ENCODE results near the gene SOX18.

SOX18 gene

GRCh38 chr20:64025826-64026412, 23.5 kb downstream of the SOX18 start:
- H3K36me3 ChIP-seq = peaks cover 89% of the 10 kb centered on the region
- no peaks in the 10 kb centered on the region for H3K9me3 ChIP-seq
- TF ChIP-seq, protein P1, sequence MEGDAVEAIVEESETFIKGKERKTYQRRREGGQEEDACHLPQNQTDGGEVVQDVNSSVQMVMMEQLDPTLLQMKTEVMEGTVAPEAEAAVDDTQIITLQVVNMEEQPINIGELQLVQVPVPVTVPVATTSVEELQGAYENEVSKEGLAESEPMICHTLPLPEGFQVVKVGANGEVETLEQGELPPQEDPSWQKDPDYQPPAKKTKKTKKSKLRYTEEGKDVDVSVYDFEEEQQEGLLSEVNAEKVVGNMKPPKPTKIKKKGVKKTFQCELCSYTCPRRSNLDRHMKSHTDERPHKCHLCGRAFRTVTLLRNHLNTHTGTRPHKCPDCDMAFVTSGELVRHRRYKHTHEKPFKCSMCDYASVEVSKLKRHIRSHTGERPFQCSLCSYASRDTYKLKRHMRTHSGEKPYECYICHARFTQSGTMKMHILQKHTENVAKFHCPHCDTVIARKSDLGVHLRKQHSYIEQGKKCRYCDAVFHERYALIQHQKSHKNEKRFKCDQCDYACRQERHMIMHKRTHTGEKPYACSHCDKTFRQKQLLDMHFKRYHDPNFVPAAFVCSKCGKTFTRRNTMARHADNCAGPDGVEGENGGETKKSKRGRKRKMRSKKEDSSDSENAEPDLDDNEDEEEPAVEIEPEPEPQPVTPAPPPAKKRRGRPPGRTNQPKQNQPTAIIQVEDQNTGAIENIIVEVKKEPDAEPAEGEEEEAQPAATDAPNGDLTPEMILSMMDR (IDR thresholded peaks at IDR 0.05; ENCODE audit: low read depth, low read length) = no peak
- H3K27me3 ChIP-seq = no peaks in the 10 kb centered on the region
- no peak overlapping the region for H3K4me3 ChIP-seq (ENCODE audit: low read depth, low read length)
- DNase-seq = no peak
- peaks cover 5% of the 10 kb centered on the region; the same call in 1 of the 2 replicates for H3K4me1 ChIP-seq

DNA sequence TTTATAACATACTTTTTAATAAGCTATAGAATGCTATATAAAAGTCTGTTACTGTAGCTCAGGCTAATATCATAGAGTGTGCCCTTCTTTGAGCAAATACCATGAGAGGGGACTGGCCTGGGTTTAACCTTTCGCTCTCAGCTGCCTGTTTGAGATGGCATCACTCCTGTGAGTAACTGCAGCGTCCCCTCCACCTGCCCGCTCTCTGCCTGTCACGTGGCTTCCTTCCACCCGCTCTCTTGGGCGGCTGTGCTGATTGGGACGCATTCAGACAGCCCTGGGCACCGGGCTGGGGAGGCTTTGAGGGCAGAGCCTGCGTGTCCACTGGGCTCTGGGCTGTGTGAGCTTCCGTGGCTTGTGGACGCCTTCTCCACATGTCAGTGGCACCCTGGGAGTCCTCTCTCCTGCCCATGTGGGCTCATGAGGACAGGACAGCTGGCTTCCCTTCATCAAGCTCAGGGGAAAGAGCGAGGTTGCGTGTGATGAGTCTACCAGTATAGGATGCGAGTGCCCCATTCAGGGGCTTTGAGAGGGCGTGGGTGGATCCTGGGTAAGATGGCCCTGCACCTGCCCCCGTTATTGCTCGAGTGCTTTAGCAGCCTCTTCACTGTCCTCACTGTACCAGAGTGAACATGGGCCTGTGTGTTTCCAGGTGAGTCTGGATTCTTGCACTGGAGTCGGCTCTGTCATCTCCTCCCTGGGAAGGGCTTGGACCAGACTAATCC, 24.2 kb downstream of the SOX18 start:
- DNase-seq = no peak
- Histone ChIP-seq H3K36me3 (peaks cover 82% of the 10 kb centered on the region), H3K4me1 (peaks cover 5% of the 10 kb centered on the region; the same call in 1 of the 2 replicates), H3K9me3 (no peaks in the 10 kb centered on the region), H3K4me3 (ENCODE audit: low read depth, low read length) (no peak overlapping the region), H3K27me3 (no peaks in the 10 kb centered on the region)
- TF ChIP-seq, protein P1 (IDR thresholded peaks at IDR 0.05; ENCODE audit: low read depth, low read length) = no peak

DNA sequence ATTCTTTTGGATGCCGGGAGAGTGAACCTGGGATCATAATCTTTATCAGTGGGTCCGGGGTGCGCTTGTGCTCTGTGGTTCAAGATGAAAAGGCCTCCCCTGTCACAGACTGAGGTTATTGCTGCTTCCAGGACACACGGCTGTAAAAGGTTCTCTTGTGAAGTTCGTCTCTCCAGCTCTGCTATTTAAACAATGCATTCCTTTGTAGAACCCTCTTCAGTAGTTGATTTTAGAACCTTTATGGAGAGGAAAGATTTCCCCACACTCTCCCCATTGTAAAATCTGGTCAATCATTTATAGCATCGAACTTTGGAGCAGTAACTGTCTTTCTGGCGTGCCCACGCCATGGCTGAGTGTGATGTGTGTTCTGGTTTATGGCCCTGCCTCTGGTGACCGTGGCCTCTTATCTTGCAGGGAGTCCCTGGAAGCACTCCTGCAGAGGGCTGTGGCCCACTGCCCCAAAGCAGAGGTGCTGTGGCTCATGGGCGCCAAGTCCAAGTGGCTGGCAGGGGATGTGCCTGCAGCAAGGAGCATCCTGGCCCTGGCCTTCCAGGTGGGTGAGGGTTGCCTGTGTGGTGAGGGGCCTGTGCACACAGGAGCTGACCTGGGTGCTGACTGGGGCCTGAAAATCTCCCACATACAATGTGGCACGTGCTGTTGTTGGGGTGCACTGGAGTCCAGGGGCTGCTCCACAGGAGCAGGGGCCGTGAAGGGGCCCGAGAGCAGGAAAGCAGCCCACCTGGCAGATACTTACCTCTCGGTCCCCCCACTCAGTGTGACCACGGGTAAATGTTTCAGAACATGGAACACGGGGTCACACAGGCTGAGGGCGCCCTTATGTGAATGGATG, 25.1 kb downstream of the SOX18 start:
- H3K9me3 ChIP-seq = no peaks in the 10 kb centered on the region
- H3K36me3 ChIP-seq = peaks cover 82% of the 10 kb centered on the region
- H3K4me3 ChIP-seq (ENCODE audit: low read depth, low read length) = no peak overlapping the region
- TF ChIP-seq, protein P1 (IDR thresholded peaks at IDR 0.05; ENCODE audit: low read depth, low read length) = no peak
- DNase-seq = no peak
- peaks cover 5% of the 10 kb centered on the region; the same call in 1 of the 2 replicates for H3K4me1 ChIP-seq
- H3K27me3 ChIP-seq = no peaks in the 10 kb centered on the region

GRCh38 chr20:64023361-64024140, 25.9 kb downstream of the SOX18 start:
- H3K9me3 ChIP-seq = no peaks in the 10 kb centered on the region
- no peak overlapping the region for H3K4me3 ChIP-seq (ENCODE audit: low read depth, low read length)
- no peak for DNase-seq
- H3K27me3 ChIP-seq = no peaks in the 10 kb centered on the region
- H3K36me3 ChIP-seq = peaks cover 81% of the 10 kb centered on the region
- TF ChIP-seq, protein P1 (IDR thresholded peaks at IDR 0.05; ENCODE audit: low read depth, low read length) = no peak
- peaks cover 5% of the 10 kb centered on the region; the same call in 1 of the 2 replicates for H3K4me1 ChIP-seq

DNA sequence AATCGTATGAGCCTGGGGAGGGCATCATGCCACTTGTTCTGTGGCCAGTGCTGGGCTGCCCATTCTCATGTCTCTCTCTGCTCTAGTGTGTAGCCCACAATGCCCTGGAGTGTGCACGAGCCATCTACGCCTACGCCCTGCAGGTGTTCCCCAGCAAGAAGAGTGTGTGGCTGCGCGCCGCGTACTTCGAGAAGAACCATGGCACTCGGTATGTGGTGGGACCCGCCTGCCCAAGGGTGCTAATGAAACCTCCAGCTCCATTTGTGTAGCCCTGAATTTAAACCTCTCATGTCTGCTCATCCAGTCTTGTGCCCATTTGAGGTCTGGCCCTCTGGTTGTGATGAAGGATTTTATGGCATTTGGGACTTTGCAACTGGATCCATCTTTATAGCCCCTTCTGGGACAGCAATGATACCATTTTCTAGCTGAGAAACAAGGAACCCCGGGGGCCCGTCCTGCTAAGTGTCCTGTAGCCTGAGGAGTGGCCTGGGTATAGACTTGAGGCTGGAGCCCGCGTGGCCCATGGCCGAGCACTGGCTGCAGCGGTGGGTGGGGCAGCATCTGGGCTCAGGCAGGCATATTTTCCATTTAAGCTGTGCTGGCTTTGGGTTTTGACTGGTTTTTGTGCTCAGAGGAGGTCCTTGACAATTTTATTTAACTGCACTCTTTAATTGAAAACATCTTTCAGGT, 26.6 kb downstream of the SOX18 start:
- H3K27me3 ChIP-seq = no peaks in the 10 kb centered on the region
- H3K36me3 ChIP-seq = peaks cover 81% of the 10 kb centered on the region
- H3K4me3 ChIP-seq (ENCODE audit: low read depth, low read length) = no peak overlapping the region
- H3K4me1 ChIP-seq = no peaks in the 10 kb centered on the region; the same call in 1 of the 2 replicates
- DNase-seq = no peak
- no peaks in the 10 kb centered on the region for H3K9me3 ChIP-seq
- TF ChIP-seq, protein P1 (IDR thresholded peaks at IDR 0.05; ENCODE audit: low read depth, low read length) = no peak
